Choroid plexus epithelial cell (primary cell): ENCODE data around the gene PRUNE2.

Source experiments
- DNase-seq: peaks from one replicate; pipeline ENCODE4 v3.0.0-alpha.2; 2010; ENCODE audit warnings: low read depth
- H3K4me3 ChIP-seq: 2 replicates; pipeline ENCODE4 v1.5.1; 2011; ENCODE audit warnings: low read depth, mild to moderate bottlenecking, control low read depth, low read length, moderate library complexity
- CTCF ChIP-seq: conservative IDR thresholded peaks from 2 replicates; pipeline ENCODE4 v1.5.1; 2011; ENCODE audit warnings: low read depth, mild to moderate bottlenecking, control low read depth, inconsistent platforms, low read length, moderate library complexity

PRUNE2 gene

GRCh38 chr9:76651119-76651705 is 254.7 kb downstream of the PRUNE2 start:
- no peak overlapping the region for H3K4me3 ChIP-seq
- peak; percentile 50 for DNase-seq
- TF ChIP-seq CTCF, result no peak

- H3K4me3 ChIP-seq, result no peak overlapping the region
- DNase-seq, result no peak
- no peak for TF ChIP-seq CTCF
These were observed 255.2 kb downstream of the PRUNE2 start for GRCh38 chr9:76650692-76651091.

GRCh38 chr9:76649894-76650293 is 256.0 kb downstream of the PRUNE2 start:
- DNase-seq, result no peak
- TF ChIP-seq CTCF, result no peak

DNA sequence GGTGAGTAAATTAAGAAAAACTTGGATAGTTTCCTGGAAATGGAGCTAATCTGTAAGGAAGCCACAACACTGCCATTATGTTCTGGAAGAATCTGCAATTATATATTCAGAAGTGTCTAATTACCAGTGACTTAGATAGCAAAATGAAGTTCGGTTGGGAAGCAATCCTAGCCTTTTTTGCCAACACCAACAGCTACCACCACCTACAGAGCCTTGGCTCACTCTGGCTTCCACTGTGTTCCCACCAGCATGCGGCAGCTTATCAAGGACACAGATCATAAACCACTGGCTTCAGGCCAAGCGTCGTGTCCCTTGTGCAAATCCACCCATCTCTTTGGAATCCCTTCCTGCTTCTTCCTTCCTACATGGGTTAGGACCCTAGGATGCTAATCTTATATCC is 259.7 kb downstream of the PRUNE2 start:
- no peak for TF ChIP-seq CTCF
- DNase-seq, result peak; percentile 61
- H3K4me3 ChIP-seq, result no peak overlapping the region

More at GRCh38 chr9:76649894-76650293, 256.0 kb downstream of the PRUNE2 start:
- H3K4me3 ChIP-seq, result no peak overlapping the region

DNA sequence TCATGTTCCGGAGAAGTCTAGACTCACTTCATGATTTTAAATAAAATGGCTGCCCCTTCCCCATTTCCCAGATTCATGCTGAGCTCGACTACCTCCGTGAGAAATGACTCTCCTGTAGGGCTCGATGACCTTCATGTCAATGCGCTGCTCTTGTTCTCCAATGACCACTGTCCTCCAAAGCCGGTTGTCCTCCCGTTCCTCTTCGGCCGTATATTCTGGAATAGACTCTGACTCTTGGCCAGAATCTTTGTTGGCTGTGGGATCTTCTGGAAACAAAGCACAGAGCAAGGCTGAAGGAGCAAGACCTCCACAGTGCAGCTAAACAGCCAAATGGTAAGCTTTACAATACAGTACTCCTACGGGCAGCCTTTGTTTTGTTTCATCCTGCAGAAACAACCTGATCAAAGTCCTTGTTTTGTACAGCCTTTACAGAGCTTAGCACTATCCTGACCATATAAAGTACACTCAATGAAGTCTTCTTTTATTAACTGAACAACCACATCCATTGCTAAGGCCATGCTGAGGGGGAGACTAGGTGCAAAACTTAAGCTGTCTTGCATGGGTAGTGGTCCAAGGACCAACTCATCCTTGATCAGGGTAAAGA is 261.2 kb downstream of the PRUNE2 start:
- no peak for TF ChIP-seq CTCF
- H3K4me3 ChIP-seq, result no peak overlapping the region
- DNase-seq, result no peak

DNA sequence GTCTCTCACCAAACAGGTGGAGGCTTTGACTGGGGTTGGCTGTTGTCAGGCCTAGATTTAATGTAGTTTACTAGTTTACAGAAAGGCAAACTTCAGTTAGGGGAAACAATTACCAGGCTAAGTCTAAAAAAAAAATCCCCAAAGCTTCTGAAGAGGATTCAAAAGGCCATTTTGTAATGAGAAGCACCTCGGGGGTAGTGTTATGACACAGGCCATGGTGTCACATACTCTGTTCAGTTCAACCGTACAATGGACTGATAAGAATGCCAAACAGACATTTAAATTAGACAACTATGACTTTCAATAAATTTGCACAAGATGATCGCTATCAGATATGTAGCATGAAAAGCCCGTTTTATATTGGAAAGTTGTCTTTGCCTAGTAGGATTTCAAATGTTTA is 261.7 kb downstream of the PRUNE2 start:
- TF ChIP-seq CTCF, result no peak
- DNase-seq, result no peak

More for the DNA sequence above, 261.7 kb downstream of the PRUNE2 start:
- no peak overlapping the region for H3K4me3 ChIP-seq
